Ureter (tissue), 1 donor: ENCODE results near the gene PGAM4. TPM values are rescaled to one million over a fixed set of nuclear protein-coding genes. Genes with fewer than 3 reads are reported as not detected.
"Not testable (repeated sequence)": the region's sequence is repeated elsewhere in the genome, so short reads cannot be mapped to it uniquely, and the experiment has no call there.

Experiments
- DNase-seq: peaks from one replicate; pipeline ENCODE4 v3.0.0-alpha.2; 2020; ENCODE audit warnings: low spot score
- total RNA-seq: library from RNA; stranded (reverse); gene quantifications from one replicate; pipeline ENCODE4 v1.2.4, GENCODE V29; 2023
- donor health status: DM: yes; HTN: yes; CAD: no.

The PGAM4 gene
- total RNA-seq, 1 donor from 2014 or later = not detected

DNA sequence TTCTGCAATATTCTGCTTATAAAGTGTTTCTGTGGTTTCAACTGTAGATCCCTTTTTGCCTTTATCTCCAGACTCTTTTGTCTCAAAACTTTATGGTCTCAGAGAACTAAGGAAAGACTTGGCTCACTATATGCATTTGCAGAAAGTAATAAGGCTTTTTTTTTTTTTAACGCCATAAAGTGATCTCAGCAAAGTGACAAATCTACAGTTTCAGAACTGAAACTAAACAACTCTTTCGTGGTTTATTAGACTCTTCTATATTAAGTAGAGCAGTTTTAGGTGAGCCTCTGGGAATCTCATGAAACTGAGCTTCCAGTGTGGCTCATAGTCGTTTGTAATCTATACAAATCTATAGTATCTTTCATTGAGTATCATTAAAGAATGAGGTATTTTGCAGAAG lies 43.7 kb downstream of the PGAM4 start:
- DNase-seq = no peak

DNA sequence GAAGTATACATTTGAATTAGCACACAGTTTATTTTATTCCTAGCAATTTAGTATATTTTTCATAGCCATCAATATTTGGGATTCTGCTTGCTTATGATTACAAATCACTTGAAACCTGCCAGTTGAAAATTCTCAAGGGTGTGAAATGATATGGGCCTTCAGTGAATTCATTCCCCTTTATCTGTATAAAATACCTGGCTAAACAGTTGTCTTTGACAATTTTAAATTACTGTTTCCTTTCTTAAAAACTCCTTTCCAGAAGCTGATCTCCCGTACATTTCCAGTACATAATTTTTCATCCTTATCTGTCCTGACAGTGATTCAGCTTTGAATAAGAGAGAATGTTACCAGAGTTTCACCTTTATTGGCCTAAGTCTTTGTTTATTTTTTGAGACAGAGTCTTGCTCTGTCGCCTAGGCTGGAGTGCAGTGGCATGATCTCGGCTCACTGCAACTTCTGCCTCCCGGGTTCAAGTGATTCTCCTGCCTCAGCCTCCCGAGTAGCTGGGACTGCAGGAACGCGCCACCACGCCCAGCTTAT lies 45.0 kb downstream of the PGAM4 start:
- no peak for DNase-seq

DNA sequence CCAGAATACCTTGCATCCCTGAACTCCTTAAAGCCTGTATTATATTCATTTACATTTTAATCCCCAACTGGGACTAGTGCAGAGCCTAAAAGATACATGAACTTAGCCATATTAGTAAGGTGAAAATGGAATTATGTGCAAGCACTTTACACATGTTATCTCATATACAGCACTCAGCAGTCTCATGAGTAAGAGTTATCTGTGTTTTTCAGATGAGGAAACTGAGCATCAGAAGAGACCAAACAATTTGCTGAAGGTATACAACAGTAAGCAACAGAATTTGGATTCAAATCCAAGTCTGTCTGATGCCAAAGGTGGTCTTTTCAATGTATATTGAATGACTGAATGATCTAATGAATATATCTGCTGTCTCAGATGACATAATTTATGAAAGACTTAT lies 46.7 kb downstream of the PGAM4 start:
- no peak for DNase-seq

DNA sequence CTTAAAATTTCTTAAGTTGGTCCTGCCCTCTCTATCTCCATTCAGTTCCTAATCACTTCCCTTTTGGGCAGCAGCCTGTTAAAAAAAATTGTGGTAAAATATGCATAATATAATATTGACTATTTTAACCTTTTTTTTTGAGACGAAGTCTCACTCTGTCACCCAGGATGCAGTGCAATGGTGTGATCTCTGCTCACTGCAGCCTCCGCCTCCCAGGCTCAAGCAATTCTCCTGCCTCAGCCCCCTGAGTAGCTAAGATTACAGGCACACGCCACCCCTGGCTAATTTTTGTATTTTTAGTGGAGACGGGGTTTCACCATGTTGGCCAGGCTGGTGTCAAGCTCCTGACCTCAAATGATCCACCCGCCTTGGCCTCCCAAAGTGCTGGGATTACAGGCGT lies 50.1 kb downstream of the PGAM4 start:
- not testable (repeated sequence) for DNase-seq

DNA sequence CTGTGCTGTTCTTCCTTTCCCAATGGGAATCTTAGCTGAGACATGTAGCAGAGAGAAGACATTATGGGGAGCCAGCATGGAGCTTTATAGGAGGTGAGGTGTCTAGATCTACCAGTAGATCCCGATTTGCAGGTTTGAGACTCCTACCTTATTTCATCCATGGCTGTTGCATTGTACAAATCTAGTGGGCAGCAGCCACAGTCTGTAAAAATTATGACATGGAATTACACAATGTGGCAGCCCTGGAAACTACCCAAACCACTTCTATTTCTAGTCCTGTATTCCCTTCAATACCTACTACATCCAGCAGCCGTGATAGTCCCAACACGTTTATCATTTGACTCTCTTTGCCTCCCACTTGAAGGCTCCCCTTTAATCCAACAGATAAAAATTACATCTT lies 50.9 kb downstream of the PGAM4 start:
- DNase-seq = no peak

Other genes starting within 250 kb of the PGAM4 start
- 105 TPM for gene ATRX, start 183.4 kb downstream of the PGAM4 start, total RNA-seq
- gene MAGT1, start 74.2 kb downstream of the PGAM4 start, total RNA-seq = 63.3 TPM
- gene COX7B, start 70.2 kb downstream of the PGAM4 start, total RNA-seq = 325 TPM
- gene ATP7A, start 58.9 kb downstream of the PGAM4 start, total RNA-seq = 27.1 TPM
- 359 TPM for gene PGK1, start 134.6 kb upstream of the PGAM4 start, total RNA-seq
- 35.1 TPM for gene TAF9B, start 170.0 kb upstream of the PGAM4 start, total RNA-seq